ENCODE measurements around the gene MS4A18. TPM values are rescaled to one million over a fixed set of nuclear protein-coding genes. Genes with fewer than 3 reads are reported as not detected.

The MS4A18 gene
- total and polyA plus RNA-seq, 10 of the 15 experiments (the other 5 are each of a cell fraction or from before 2014, with no cell fraction given): not detected

- ChIA-PET RAD21 (ENCODE audit: unreplicated experiment) (interaction anchor here (0.8 to 7.4 kb wide), 38 partner anchors 7 to 494 kb away, joined by 3 to 119 read pairs (median 6); partner anchors contain the start of genes MS4A1, MS4A15, MS4A8 and TMEM109), POLR2A (interaction anchor here (0.6 to 2.0 kb wide), 6 partner anchors 9 to 328 kb away, joined by 3 to 6 read pairs (median 4); no protein-coding TSS in a partner anchor), CTCF (interaction anchor here (0.8 to 7.3 kb wide), 45 partner anchors 8 to 629 kb away, joined by 3 to 184 read pairs (median 5); partner anchors contain the start of genes MS4A1, MS4A8 and PRPF19), SMC1A (ENCODE audit: uncharacterized antibody, unreplicated experiment) (interaction anchor here (0.9 to 7.8 kb wide), 28 partner anchors 10 to 395 kb away, joined by 3 to 143 read pairs (median 6); partner anchors contain the start of genes MS4A1, MS4A8, PRPF19 and TMEM109)
- Histone ChIP-seq H2AFZ (ENCODE audit: control insufficient read depth, low read depth, low read length) (peak overlapping the region; percentile 21), H4K20me1 (ENCODE audit: control insufficient read depth, insufficient read depth) (no peaks in the 10 kb centered on the region), H3K79me2 (ENCODE audit: control insufficient read depth, insufficient read depth, low read length) (no peaks in the 10 kb centered on the region), H3K9ac (ENCODE audit: control insufficient read depth, insufficient read depth, low read length) (peak overlapping the region; percentile 69), H3K27me3 (replicated peaks in 1 of 2; ENCODE audit: control insufficient read depth in 2 of 2, insufficient read depth in 2 of 2, low read length in 1 of 2) (no peaks in the 10 kb centered on the region), H3K4me3 (peak overlapping the region; percentile 0; the same call in 1 of the 2 replicates), H3K4me1 (ENCODE audit: control insufficient read depth, insufficient read depth, low read length) (peaks cover 61% of the 10 kb centered on the region), H3K36me3 (ENCODE audit: control insufficient read depth in 2 of 2, insufficient read depth in 2 of 2, low read length in 1 of 2) (no peaks in the 10 kb centered on the region), H3K9me3 (replicated peaks; ENCODE audit: control insufficient read depth, insufficient read depth, low read length) (peaks cover 1% of the 10 kb centered on the region; the same call in 2 of the 3 replicates), H3K4me2 (ENCODE audit: control insufficient read depth, insufficient read depth) (peak overlapping the region; percentile 65), H3K27ac (ENCODE audit: control insufficient read depth, insufficient read depth) (peak overlapping the region; percentile 96)
- BruUV-seq (replicated peaks): no TSS peak
- no peak for FAIRE-seq
- in situ Hi-C loops (cut with MboI) (loop anchor here (10.0 to 25.0 kb wide), 2 partner anchors 399 to 1577 kb away; no protein-coding TSS in a partner anchor), intact Hi-C loops (cut with micrococcal nuclease; ENCODE audit: unreplicated experiment) (loop anchor here (1.0 to 10.0 kb wide), 8 partner anchors 63 to 569 kb away; partner anchors contain the start of genes PRPF19 and VPS37C)
- WGBS (ENCODE audit: insufficient coverage, insufficient replicate concordance, low lambda C conversion rate, missing lambda C conversion rate): 1% methylated on average over 11 of the region's 11 CpGs
- peak; percentile 27 for ATAC-seq
- DNase-seq (ENCODE audit: low read depth, low spot score): peak; percentile 69
- TF ChIP-seq IKZF2 (IDR thresholded peaks at IDR 0.05): peak; percentile 55 to 62; a peak in 2 of 4 replicates
- TF ChIP-seq NKRF (conservative IDR thresholded peaks at IDR 0.05): no peak; the same call in 1 of the 2 replicates
- TF ChIP-seq ATF2 (IDR thresholded peaks at IDR 0.05; ENCODE audit: low read length): peak; percentile 70
- 0 out of 2 replicates have a peak, but pooled peaks have one; percentile 16 for TF ChIP-seq TCF3 (IDR thresholded peaks at IDR 0.05; ENCODE audit: borderline replicate concordance, insufficient read depth, low read depth, low read length)
- 0 out of 2 replicates have a peak, but pooled peaks have one; percentile 27 for TF ChIP-seq SMAD5 (IDR thresholded peaks at IDR 0.05; ENCODE audit: low read depth)
- TF ChIP-seq CREB1 (IDR thresholded peaks at IDR 0.05; ENCODE audit: low read depth): 0 out of 2 replicates have a peak, but pooled peaks have one; percentile 6
- TF ChIP-seq SIX5 (IDR thresholded peaks at IDR 0.05; ENCODE audit: low read depth, low read length, severe bottlenecking): no peak
- peak; percentile 44; the same call in 1 of the 2 replicates for TF ChIP-seq DPF2 (IDR thresholded peaks at IDR 0.05)
- TF ChIP-seq MLLT1 (IDR thresholded peaks at IDR 0.05): no peak
- TF ChIP-seq RELB (IDR thresholded peaks at IDR 0.05; ENCODE audit: low read depth): peak; percentile 54; the same call in 1 of the 2 replicates
- TF ChIP-seq KAT2A (conservative IDR thresholded peaks at IDR 0.05; ENCODE audit: control insufficient read depth, low read depth, low read length): no peak
- peak; percentile 66; the same call in 1 of the 2 replicates for TF ChIP-seq FOXM1 (IDR thresholded peaks at IDR 0.05; ENCODE audit: low read depth, low read length)
- no peak for TF ChIP-seq MYC (IDR thresholded peaks at IDR 0.05; ENCODE audit: insufficient read depth, insufficient read length, insufficient replicate concordance, low read length, severe bottlenecking)
- TF ChIP-seq KDM1A (IDR thresholded peaks at IDR 0.05; ENCODE audit: borderline replicate concordance): no peak
Observed at GRCh38 chr11:60763692-60764369, 39.3 kb downstream of the MS4A18 start.
